ENCODE measurements around the gene UBE3C. TPM values are rescaled to one million over a fixed set of nuclear protein-coding genes. Genes with fewer than 3 reads are reported as not detected.
"Not testable (repeated sequence)": the region's sequence is repeated elsewhere in the genome, so short reads cannot be mapped to it uniquely, and the experiment has no call there.

Gene UBE3C
- 84.9 and 85.7 TPM in 2 replicates for total RNA-seq

DNA sequence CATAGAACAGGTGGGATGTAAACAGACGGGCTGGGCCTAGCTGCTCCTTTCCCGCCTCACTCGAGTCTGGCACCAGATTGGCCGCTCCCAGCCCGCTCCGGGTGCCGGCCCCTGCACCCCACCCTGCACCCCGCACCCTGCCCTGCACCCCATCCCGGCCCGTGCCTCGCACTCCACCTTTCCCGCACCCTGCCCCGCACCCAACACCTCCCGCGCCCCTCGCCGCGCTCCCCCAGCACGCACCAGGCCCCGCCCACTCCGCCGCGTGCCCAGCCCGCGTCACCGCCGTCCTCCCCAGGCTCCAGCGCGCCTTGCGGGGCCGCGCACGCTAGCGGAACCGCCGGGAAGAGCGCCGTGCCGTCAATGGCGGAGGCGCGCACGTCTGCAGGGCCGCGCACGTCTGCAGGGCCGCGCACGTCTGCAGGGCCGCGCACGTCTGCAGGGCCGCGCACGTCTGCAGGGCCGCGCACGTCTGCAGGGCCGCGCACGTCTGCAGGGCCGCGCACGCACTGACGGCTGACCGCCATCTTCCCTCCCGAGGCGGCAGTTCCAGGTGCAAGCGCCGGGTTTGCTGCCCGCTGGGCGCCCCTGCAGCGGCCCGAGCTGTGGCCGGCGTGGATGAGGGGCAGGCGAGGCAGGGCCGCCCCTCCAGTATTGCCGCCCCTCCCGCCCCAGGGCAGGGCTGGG, at the start of gene UBE3C:
Gene UBE3C, plus strand, starts transcription at position 503 of the 687 bp plus-strand sequence. CDS start 347 bp downstream, outside the sequence.
- peaks cover 32% of the 10 kb centered on the region for H3K4me1 Mint-ChIP-seq (ENCODE audit: low read depth)
- H3K27me3 Mint-ChIP-seq (ENCODE audit: low read depth) = no peaks in the 10 kb centered on the region
- DNase-seq (ENCODE audit: low spot score) = peak; percentile 89
- no peaks in the 10 kb centered on the region for H3K9me3 Mint-ChIP-seq
- intact Hi-C loops (cut with micrococcal nuclease) = loop anchor here (1.0 to 5.0 kb wide), 3 partner anchors 199 to 1496 kb away; partner anchors contain the start of genes DNAJB6, LMBR1 and RBM33
- peaks cover 38% of the 10 kb centered on the region for H3K36me3 Mint-ChIP-seq (ENCODE audit: low read depth)
- peak within 1 kb of the TSS; percentile 96 for H3K27ac Mint-ChIP-seq
- peak within 1 kb of the TSS; percentile 87 for H3K4me3 Mint-ChIP-seq (ENCODE audit: low read depth)

DNA sequence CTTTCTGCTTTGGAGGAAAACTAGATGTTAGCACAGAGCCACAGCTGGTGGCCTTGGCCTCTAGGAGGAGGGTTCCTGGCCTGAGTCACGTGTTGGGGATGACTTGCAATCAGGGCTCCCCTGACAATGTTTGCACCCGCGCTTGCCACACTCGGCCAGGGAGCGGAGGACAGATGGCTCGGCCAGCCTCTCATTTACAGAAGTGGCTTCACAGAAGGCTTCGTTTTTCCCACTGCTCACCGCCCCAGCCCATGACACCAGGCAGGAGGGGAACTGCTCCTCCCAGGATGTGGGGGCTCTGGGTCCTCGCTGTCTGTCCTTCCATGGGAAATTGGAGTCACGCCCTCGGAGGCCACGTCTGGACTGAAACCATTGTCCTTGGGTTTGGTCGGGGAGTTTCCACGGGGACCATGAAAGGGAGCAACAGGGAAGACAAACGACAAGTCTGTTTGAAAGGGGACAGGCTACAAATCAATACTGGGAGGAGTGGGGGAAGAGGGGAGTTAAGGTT, 49.6 kb upstream of the UBE3C start:
- no peaks in the 10 kb centered on the region for H3K27me3 Mint-ChIP-seq (ENCODE audit: low read depth)
- H3K9me3 Mint-ChIP-seq = peaks cover 5% of the 10 kb centered on the region
- intact Hi-C loops (cut with micrococcal nuclease) = no loop called here
- DNase-seq (ENCODE audit: low spot score) = no peak
- no peak overlapping the region for H3K4me3 Mint-ChIP-seq (ENCODE audit: low read depth)
- H3K36me3 Mint-ChIP-seq (ENCODE audit: low read depth) = no peaks in the 10 kb centered on the region
- H3K4me1 Mint-ChIP-seq (ENCODE audit: low read depth) = no peaks in the 10 kb centered on the region
- H3K27ac Mint-ChIP-seq = no peak overlapping the region

DNA sequence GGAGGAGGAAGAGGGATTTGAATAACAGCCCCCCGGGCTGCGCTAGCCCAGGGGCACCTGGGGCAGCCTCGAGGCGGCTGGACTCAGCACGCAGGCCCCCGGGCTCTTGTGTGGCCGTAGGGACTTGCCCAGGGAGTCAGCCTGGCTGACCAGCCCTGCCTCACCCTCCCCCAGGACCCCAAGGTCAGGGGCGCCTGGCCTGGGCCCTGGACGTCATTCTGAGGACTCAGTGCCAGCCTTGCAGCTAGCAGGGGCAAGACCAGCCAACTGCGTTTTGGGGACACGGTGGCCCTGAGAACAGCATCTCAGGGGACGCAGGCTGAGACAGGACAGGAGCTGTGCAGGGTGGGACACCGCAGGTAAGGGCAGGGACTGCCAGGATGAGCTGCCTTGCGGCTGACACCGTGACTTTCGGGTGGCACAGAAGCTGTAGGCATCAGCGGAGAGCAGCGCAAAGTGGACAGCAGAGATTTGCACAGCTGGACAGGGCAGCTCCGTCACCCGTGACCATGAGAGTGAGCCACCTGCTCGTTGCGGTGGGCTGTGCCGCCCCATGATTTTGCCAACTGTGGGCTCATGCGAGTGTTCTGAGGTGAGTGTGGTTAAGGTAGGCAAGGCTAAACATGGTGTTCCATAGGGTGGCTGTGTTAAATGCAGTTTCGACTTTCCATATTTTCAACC, 48.1 kb upstream of the UBE3C start:
- H3K4me3 Mint-ChIP-seq (ENCODE audit: low read depth) = no peak overlapping the region
- no peak for DNase-seq (ENCODE audit: low spot score)
- H3K27ac Mint-ChIP-seq = no peak overlapping the region
- no peaks in the 10 kb centered on the region for H3K9me3 Mint-ChIP-seq
- no peaks in the 10 kb centered on the region for H3K4me1 Mint-ChIP-seq (ENCODE audit: low read depth)
- H3K36me3 Mint-ChIP-seq (ENCODE audit: low read depth) = no peaks in the 10 kb centered on the region
- intact Hi-C loops (cut with micrococcal nuclease) = no loop called here
- H3K27me3 Mint-ChIP-seq (ENCODE audit: low read depth) = no peaks in the 10 kb centered on the region

DNA sequence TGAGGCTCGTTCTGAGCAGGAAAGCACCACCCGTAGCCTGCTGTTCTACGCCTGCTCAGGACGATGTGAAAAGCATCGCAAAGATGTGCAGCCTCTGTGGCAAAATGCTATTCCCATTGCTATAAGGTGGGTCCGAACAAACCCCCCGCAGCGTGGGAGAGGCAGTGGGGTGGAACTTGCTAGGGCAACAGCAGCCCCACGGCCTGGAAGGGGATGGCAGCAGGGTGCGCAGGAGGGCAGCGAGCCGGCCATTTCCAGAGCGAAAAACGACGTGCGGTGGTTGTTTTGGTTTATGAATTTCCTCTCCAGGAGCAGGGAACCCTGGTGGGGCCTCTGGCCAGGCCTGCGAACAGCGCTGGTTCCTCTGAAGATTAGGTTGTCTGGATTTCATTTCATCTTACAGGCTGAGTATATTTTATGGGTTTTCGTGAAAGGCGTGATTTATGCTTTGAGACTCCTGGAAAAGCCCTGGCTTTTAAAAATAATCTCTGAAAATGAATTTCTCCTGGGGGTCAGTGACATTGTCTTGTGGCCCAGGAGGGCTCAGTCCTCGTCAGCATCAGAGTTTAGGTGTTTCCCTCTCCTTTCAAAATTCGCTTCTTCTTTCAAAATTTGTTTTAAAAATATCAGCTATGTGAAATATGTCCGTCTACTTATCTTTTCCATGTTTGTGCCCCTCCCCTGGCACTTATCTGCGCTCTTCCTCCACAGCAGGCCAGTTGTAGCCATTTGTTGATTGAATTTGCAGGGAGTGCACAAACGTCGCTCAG, 42.3 kb upstream of the UBE3C start:
- no peaks in the 10 kb centered on the region for H3K4me1 Mint-ChIP-seq (ENCODE audit: low read depth)
- no peaks in the 10 kb centered on the region for H3K36me3 Mint-ChIP-seq (ENCODE audit: low read depth)
- no peaks in the 10 kb centered on the region for H3K9me3 Mint-ChIP-seq
- intact Hi-C loops (cut with micrococcal nuclease) = no loop called here
- no peak overlapping the region for H3K27ac Mint-ChIP-seq
- no peak overlapping the region for H3K4me3 Mint-ChIP-seq (ENCODE audit: low read depth)
- no peaks in the 10 kb centered on the region for H3K27me3 Mint-ChIP-seq (ENCODE audit: low read depth)
- no peak for DNase-seq (ENCODE audit: low spot score)

DNA sequence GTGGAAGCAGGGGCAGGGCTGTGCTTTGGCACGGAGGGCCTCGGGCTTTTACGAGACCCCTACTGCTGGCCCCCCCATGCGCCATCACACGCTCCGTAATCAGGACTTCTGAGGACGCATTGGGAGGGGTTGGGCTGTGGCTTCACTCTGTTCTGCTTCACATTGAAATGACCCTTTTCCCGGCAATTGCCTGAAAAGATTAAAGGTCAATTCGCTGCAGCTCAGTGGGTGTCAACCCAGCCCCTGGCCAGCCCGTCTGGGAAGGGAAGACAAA, 41.7 kb upstream of the UBE3C start:
- Mint-ChIP-seq H3K27me3 (ENCODE audit: low read depth) (no peaks in the 10 kb centered on the region), H3K4me3 (ENCODE audit: low read depth) (no peak overlapping the region), H3K9me3 (no peaks in the 10 kb centered on the region), H3K4me1 (ENCODE audit: low read depth) (no peaks in the 10 kb centered on the region), H3K36me3 (ENCODE audit: low read depth) (no peaks in the 10 kb centered on the region), H3K27ac (no peak overlapping the region)
- intact Hi-C loops (cut with micrococcal nuclease) = no loop called here
- DNase-seq (ENCODE audit: low spot score) = no peak

GRCh38 chr7:157097569-157097968, 41.2 kb upstream of the UBE3C start:
- H3K36me3 Mint-ChIP-seq (ENCODE audit: low read depth) = no peaks in the 10 kb centered on the region
- intact Hi-C loops (cut with micrococcal nuclease) = no loop called here
- H3K4me1 Mint-ChIP-seq (ENCODE audit: low read depth) = no peaks in the 10 kb centered on the region
- H3K27me3 Mint-ChIP-seq (ENCODE audit: low read depth) = no peaks in the 10 kb centered on the region
- no peak for DNase-seq (ENCODE audit: low spot score)
- no peaks in the 10 kb centered on the region for H3K9me3 Mint-ChIP-seq
- no peak overlapping the region for H3K4me3 Mint-ChIP-seq (ENCODE audit: low read depth)
- no peak overlapping the region for H3K27ac Mint-ChIP-seq

DNA sequence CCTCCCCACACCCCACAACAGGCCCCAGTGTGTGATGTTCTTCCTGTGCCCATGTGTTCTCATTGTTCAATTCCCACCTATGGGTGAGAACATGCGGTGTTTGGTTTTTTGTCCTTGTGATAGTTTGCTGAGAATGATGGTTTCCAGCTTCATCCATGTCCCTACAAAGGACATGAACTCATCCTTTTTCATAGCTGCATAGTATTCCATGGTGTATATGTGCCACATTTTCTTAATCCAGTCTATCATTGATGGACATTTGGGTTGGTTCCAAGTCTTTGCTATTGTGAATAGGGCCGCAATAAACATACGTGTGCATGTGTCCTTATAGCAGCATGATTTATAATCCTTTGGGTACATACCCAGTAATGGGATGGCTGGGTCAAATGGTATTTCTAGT, 38.7 kb upstream of the UBE3C start:
- H3K4me3 Mint-ChIP-seq (ENCODE audit: low read depth); H3K36me3 Mint-ChIP-seq (ENCODE audit: low read depth); intact Hi-C loops (cut with micrococcal nuclease); H3K4me1 Mint-ChIP-seq (ENCODE audit: low read depth); H3K27me3 Mint-ChIP-seq (ENCODE audit: low read depth); H3K9me3 Mint-ChIP-seq; DNase-seq (ENCODE audit: low spot score); H3K27ac Mint-ChIP-seq: not testable (repeated sequence)

GRCh38 chr7:157103641-157104040, 35.1 kb upstream of the UBE3C start:
- H3K27ac Mint-ChIP-seq; intact Hi-C loops (cut with micrococcal nuclease): not testable (repeated sequence)
- H3K9me3 Mint-ChIP-seq = peaks cover 17% of the 10 kb centered on the region

GRCh38 chr7:157111311-157111710, 27.4 kb upstream of the UBE3C start:
- H3K36me3 Mint-ChIP-seq (ENCODE audit: low read depth) = peaks cover 3% of the 10 kb centered on the region
- DNase-seq (ENCODE audit: low spot score) = no peak
- H3K9me3 Mint-ChIP-seq = peaks cover 29% of the 10 kb centered on the region
- no peak overlapping the region for H3K4me3 Mint-ChIP-seq (ENCODE audit: low read depth)
- no peak overlapping the region for H3K27ac Mint-ChIP-seq
- no peaks in the 10 kb centered on the region for H3K4me1 Mint-ChIP-seq (ENCODE audit: low read depth)
- intact Hi-C loops (cut with micrococcal nuclease) = no loop called here
- H3K27me3 Mint-ChIP-seq (ENCODE audit: low read depth) = no peaks in the 10 kb centered on the region

More at GRCh38 chr7:157103641-157104040, 35.1 kb upstream of the UBE3C start:
- not testable (repeated sequence) for H3K27me3 Mint-ChIP-seq (ENCODE audit: low read depth); H3K36me3 Mint-ChIP-seq (ENCODE audit: low read depth); H3K4me1 Mint-ChIP-seq (ENCODE audit: low read depth); H3K4me3 Mint-ChIP-seq (ENCODE audit: low read depth); DNase-seq (ENCODE audit: low spot score)

DNA sequence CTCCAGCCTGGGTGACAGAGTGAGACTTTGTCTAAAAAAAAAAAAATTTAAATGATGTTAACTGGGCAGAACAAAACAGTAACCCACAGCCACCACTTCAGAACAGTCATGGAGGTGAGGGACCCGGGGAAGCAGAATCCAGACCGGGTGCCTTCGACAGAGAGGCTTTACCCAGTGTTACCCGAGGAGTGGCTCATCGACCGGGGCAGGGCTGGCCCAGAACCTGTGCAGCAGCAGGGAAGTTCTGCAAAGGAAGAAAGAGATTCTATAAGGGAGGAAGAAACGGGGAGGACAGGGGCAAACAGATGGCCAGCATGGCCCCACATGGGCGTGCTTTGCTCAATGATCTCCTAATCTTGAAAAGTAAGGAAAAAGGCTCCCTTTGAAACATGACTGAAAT, 26.0 kb upstream of the UBE3C start:
- H3K4me1 Mint-ChIP-seq (ENCODE audit: low read depth) = no peaks in the 10 kb centered on the region
- peaks cover 26% of the 10 kb centered on the region for H3K9me3 Mint-ChIP-seq
- DNase-seq (ENCODE audit: low spot score) = no peak
- intact Hi-C loops (cut with micrococcal nuclease) = no loop called here
- H3K27ac Mint-ChIP-seq = no peak overlapping the region
- H3K27me3 Mint-ChIP-seq (ENCODE audit: low read depth) = no peaks in the 10 kb centered on the region
- H3K36me3 Mint-ChIP-seq (ENCODE audit: low read depth) = peaks cover 3% of the 10 kb centered on the region
- no peak overlapping the region for H3K4me3 Mint-ChIP-seq (ENCODE audit: low read depth)

GRCh38 chr7:157113607-157114006, 25.1 kb upstream of the UBE3C start:
- no peaks in the 10 kb centered on the region for H3K27me3 Mint-ChIP-seq (ENCODE audit: low read depth)
- peaks cover 23% of the 10 kb centered on the region for H3K9me3 Mint-ChIP-seq
- H3K4me3 Mint-ChIP-seq (ENCODE audit: low read depth) = no peak overlapping the region
- H3K4me1 Mint-ChIP-seq (ENCODE audit: low read depth) = no peaks in the 10 kb centered on the region
- intact Hi-C loops (cut with micrococcal nuclease) = no loop called here
- no peak for DNase-seq (ENCODE audit: low spot score)
- H3K27ac Mint-ChIP-seq = no peak overlapping the region
- H3K36me3 Mint-ChIP-seq (ENCODE audit: low read depth) = peaks cover 3% of the 10 kb centered on the region

DNA sequence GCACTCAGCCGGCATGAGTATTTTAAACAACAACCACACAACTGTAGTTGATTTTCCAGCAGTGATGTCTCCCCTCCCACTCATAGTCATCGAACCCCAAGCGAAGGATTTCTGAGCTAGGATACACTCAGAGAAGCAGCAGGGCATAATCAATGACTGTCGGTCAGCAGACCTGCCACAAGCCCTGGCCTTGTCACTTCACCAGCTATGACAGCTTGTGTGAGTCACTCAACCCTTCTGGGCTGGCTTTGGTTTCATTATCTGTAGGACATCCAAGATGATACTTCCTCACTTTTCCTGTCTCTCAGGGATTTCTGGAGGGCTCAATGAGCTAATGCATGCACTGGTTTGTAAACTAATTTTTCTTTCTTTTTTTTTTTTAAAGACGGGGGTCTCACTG, 22.0 kb upstream of the UBE3C start:
- Mint-ChIP-seq H3K4me3 (ENCODE audit: low read depth) (no peak overlapping the region), H3K9me3 (peaks cover 20% of the 10 kb centered on the region), H3K4me1 (ENCODE audit: low read depth) (no peaks in the 10 kb centered on the region), H3K36me3 (ENCODE audit: low read depth) (peaks cover 3% of the 10 kb centered on the region), H3K27me3 (ENCODE audit: low read depth) (no peaks in the 10 kb centered on the region), H3K27ac (no peak overlapping the region)
- intact Hi-C loops (cut with micrococcal nuclease) = no loop called here
- DNase-seq (ENCODE audit: low spot score) = no peak

DNA sequence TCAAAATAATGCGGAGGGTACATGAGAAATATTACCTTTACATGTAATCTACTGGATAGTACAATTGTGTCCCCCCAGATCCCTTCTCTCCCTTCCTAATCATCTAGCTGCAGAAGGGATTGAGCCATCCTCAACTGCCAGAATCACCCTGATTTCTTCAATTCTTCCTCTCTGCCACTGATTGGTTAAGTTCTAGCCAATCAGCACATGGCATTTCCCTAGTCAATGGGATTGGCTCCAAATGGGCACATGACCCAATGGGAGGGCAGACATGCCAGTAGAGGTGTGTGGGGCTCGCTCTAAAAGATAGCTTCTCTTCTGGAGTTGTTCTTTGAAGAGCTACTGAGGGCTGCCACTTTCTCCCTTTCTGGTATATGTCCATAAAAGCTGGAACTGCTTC, 20.9 kb upstream of the UBE3C start:
- no peak overlapping the region for H3K4me3 Mint-ChIP-seq (ENCODE audit: low read depth)
- H3K4me1 Mint-ChIP-seq (ENCODE audit: low read depth) = no peaks in the 10 kb centered on the region
- intact Hi-C loops (cut with micrococcal nuclease) = no loop called here
- peaks cover 13% of the 10 kb centered on the region for H3K9me3 Mint-ChIP-seq
- H3K27me3 Mint-ChIP-seq (ENCODE audit: low read depth) = no peaks in the 10 kb centered on the region
- no peak overlapping the region for H3K27ac Mint-ChIP-seq
- no peak for DNase-seq (ENCODE audit: low spot score)
- peaks cover 3% of the 10 kb centered on the region for H3K36me3 Mint-ChIP-seq (ENCODE audit: low read depth)

Measured in activated T-helper 2 cell treated with anti-CD3 and anti-CD28 coated beads, Interferon-gamma antibody, Interleukin-2, Interleukin-4, amounts not matched to agents 10 μg/mL and 5 μg/mL and 100 μg/mL, durations not matched to agents 14 hours and 24 hours and 36 hours (primary cell).